Measurements from ENCODE around the gene ZNHIT2. TPM values are rescaled to one million over a fixed set of nuclear protein-coding genes. Genes with fewer than 3 reads are reported as not detected.

ZNHIT2 gene
- total and polyA plus RNA-seq, 2 of the 13 experiments (the other 11 are each of a cell fraction or from before 2014, with no cell fraction given): 1.1 to 6.5 TPM

DNA sequence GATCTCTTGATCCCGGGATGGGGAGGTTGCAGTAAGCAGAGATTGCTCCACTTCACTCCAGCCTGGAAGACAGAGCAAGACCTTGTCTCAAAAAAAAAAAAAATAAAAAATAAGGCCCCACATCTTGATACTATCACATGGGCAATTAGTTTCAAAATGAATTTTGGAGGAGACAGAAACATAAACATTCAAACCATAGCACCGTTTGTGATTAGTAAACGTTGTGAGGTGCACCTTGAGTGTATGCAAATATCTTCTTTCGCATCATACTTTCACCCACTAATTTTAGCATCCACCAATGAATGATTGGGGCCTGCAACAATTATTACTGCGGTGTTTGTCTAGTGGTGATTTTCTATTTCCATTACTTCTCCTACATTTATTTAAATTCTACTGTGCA is 41.5 kb upstream of the ZNHIT2 start:
- Histone ChIP-seq H3K9ac (ENCODE audit: insufficient read depth, low read depth, low read length) (no peak overlapping the region), H2AFZ (ENCODE audit: low read length) (no peak overlapping the region), H3K9me3 (ENCODE audit: low read length) (no peaks in the 10 kb centered on the region), H4K20me1 (ENCODE audit: insufficient read depth, low read length) (no peaks in the 10 kb centered on the region), H3K36me3 (replicated peaks in 1 of 2; ENCODE audit: control insufficient read depth in 1 of 2, insufficient read depth in 2 of 2, low read length in 2 of 2) (no peaks in the 10 kb centered on the region), H3K4me3 (replicated peaks in 1 of 3; ENCODE audit: insufficient read depth in 1 of 3, low read depth in 2 of 3, low read length in 3 of 3) (no peak overlapping the region), H3K4me2 (ENCODE audit: low read depth, low read length) (no peak overlapping the region), H3K27me3 (ENCODE audit: control insufficient read depth in 1 of 2, insufficient read depth in 2 of 2, low read length in 2 of 2) (no peaks in the 10 kb centered on the region), H3K79me2 (ENCODE audit: insufficient read depth, low read length) (no peaks in the 10 kb centered on the region), H3K4me1 (ENCODE audit: insufficient read depth, low read length) (peaks cover 11% of the 10 kb centered on the region), H3K27ac (ENCODE audit: extremely low read length, insufficient read depth, low read length) (no peak overlapping the region)
- WGBS (ENCODE audit: low lambda C conversion rate): 59% methylated on average over 5 of the region's 5 CpGs
- ATAC-seq: no peak
- in situ Hi-C loops (cut with HindIII; ENCODE audit: extremely low pct_ligation_motif_present, low pct_unique_long_range_greater_than_20kb): no loop called here
- BruUV-seq (replicated peaks): no TSS peak
- intact Hi-C loops (cut with micrococcal nuclease; ENCODE audit: unreplicated experiment): no loop called here
- no peak for DNase-seq (ENCODE audit: low spot score)
- FAIRE-seq: no peak
- CTCF ChIA-PET (ENCODE audit: low intra/inter-chr PET ratio, low total read pairs): no interaction called here
- POLR2A ChIA-PET: no interaction called here
- no peak for TF ChIP-seq ZNF224 (CRISPR knock-in tag; IDR thresholded peaks at IDR 0.05)
- TF ChIP-seq, protein P1, sequence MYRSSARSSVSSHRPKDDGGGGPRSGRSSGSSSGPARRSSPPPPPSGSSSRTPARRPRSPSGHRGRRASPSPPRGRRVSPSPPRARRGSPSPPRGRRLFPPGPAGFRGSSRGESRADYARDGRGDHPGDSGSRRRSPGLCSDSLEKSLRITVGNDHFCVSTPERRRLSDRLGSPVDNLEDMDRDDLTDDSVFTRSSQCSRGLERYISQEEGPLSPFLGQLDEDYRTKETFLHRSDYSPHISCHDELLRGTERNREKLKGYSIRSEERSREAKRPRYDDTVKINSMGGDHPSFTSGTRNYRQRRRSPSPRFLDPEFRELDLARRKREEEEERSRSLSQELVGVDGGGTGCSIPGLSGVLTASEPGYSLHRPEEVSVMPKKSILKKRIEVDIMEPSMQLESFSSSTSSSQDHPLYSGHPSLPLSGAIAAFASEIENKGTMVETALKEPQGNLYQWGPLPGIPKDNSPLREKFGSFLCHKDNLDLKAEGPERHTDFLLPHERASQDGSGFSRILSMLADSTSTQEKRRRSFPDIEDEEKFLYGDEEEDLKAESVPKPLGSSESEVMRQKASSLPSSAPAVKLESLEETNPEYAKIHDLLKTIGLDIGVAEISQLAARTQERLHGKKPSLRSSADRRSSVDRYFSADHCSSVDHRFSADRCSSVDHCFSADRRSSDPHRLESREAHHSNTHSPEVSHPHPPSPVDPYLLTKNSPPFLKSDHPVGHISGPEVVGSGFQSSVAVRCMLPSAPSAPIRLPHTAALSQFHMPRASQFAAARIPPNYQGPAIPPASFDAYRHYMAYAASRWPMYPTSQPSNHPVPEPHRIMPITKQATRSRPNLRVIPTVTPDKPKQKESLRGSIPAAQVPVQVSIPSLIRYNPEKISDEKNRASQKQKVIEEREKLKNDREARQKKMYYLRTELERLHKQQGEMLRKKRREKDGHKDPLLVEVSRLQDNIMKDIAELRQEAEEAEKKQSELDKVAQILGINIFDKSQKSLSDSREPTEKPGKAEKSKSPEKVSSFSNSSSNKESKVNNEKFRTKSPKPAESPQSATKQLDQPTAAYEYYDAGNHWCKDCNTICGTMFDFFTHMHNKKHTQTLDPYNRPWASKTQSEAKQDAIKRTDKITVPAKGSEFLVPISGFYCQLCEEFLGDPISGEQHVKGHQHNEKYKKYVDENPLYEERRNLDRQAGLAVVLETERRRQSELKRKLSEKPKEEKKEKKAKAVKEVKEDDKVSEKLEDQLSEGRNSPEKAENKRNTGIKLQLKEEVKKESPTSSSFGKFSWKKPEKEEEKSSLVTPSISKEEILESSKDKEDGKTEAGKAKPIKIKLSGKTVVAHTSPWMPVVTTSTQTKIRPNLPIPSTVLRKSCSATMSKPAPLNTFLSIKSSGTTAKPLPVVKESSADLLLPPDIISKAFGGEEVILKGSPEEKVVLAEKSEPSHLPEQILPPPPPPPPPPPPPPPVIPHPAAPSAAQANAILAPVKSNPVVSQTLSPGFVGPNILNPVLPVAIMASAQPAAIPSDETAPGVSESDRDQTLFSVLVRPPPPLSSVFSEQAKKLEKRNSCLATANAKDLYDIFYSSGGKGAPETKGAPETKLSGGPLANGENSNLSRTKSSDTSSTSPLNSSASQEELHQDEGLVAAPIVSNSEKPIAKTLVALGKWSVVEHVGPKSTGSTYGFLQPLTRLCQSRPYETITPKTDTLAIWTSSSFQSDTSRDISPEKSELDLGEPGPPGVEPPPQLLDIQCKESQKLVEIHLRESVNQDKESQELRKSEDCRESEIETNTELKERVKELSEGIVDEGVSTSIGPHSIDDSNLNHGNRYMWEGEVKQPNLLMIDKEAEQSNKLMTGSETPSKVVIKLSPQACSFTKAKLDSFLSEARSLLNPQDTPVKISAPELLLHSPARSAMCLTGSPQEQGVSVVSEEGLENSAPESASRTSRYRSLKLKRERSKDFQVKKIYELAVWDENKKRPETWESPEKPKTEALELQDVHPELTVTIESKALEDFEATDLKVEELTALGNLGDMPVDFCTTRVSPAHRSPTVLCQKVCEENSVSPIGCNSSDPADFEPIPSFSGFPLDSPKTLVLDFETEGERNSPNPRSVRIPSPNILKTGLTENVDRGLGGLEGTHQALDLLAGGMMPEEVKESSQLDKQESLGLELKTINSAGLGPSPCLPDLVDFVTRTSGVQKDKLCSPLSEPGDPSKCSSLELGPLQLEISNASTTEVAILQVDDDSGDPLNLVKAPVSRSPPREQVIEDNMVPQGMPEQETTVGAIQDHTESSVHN (CRISPR knock-in tag; IDR thresholded peaks at IDR 0.05): no peak
- no peak for TF ChIP-seq TEAD2 (CRISPR knock-in tag; IDR thresholded peaks at IDR 0.05)
- TF ChIP-seq FOXK2 (IDR thresholded peaks at IDR 0.05): no peak
- TF ChIP-seq, protein P2, sequence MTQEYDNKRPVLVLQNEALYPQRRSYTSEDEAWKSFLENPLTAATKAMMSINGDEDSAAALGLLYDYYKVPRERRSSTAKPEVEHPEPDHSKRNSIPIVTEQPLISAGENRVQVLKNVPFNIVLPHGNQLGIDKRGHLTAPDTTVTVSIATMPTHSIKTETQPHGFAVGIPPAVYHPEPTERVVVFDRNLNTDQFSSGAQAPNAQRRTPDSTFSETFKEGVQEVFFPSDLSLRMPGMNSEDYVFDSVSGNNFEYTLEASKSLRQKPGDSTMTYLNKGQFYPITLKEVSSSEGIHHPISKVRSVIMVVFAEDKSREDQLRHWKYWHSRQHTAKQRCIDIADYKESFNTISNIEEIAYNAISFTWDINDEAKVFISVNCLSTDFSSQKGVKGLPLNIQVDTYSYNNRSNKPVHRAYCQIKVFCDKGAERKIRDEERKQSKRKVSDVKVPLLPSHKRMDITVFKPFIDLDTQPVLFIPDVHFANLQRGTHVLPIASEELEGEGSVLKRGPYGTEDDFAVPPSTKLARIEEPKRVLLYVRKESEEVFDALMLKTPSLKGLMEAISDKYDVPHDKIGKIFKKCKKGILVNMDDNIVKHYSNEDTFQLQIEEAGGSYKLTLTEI (CRISPR knock-in tag; conservative IDR thresholded peaks at IDR 0.05): no peak
- no peak for TF ChIP-seq ISX (CRISPR knock-in tag; conservative IDR thresholded peaks at IDR 0.05)
- no peak for TF ChIP-seq HDAC6 (IDR thresholded peaks at IDR 0.05; ENCODE audit: low read depth, low read length)
- no peak for TF ChIP-seq ZNF230 (CRISPR knock-in tag; IDR thresholded peaks at IDR 0.05)
- TF ChIP-seq ZNF792 (CRISPR knock-in tag; IDR thresholded peaks at IDR 0.05): no peak
- no peak for TF ChIP-seq MYNN (CRISPR knock-in tag; IDR thresholded peaks at IDR 0.05; ENCODE audit: low read depth)
- TF ChIP-seq, protein P3, sequence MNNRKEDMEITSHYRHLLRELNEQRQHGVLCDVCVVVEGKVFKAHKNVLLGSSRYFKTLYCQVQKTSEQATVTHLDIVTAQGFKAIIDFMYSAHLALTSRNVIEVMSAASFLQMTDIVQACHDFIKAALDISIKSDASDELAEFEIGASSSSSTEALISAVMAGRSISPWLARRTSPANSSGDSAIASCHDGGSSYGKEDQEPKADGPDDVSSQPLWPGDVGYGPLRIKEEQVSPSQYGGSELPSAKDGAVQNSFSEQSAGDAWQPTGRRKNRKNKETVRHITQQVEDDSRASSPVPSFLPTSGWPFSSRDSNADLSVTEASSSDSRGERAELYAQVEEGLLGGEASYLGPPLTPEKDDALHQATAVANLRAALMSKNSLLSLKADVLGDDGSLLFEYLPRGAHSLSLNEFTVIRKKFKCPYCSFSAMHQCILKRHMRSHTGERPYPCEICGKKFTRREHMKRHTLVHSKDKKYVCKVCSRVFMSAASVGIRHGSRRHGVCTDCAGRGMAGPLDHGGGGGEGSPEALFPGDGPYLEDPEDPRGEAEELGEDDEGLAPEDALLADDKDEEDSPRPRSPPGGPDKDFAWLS (CRISPR knock-in tag; IDR thresholded peaks at IDR 0.05; ENCODE audit: borderline replicate concordance): no peak
- no peak for TF ChIP-seq MIER2 (CRISPR knock-in tag; IDR thresholded peaks at IDR 0.05)
- TF ChIP-seq ZFP37 (CRISPR knock-in tag; IDR thresholded peaks at IDR 0.05; ENCODE audit: borderline replicate concordance): no peak
- TF ChIP-seq CBX2 (IDR thresholded peaks at IDR 0.05; ENCODE audit: low read depth, low read length): no peak
- no peak for TF ChIP-seq CBX2 (CRISPR knock-in tag; IDR thresholded peaks at IDR 0.05; ENCODE audit: low read depth)
- no peak for TF ChIP-seq ZFAT (CRISPR knock-in tag; conservative IDR thresholded peaks at IDR 0.05)
